ENCODE data around the gene SLC6A18. TPM values are rescaled to one million over a fixed set of nuclear protein-coding genes. Genes with fewer than 3 reads are reported as not detected.

SLC6A18 gene
- total and polyA plus RNA-seq, 2 of the 4 experiments (the other 2 are of a cell fraction): not detected

DNA sequence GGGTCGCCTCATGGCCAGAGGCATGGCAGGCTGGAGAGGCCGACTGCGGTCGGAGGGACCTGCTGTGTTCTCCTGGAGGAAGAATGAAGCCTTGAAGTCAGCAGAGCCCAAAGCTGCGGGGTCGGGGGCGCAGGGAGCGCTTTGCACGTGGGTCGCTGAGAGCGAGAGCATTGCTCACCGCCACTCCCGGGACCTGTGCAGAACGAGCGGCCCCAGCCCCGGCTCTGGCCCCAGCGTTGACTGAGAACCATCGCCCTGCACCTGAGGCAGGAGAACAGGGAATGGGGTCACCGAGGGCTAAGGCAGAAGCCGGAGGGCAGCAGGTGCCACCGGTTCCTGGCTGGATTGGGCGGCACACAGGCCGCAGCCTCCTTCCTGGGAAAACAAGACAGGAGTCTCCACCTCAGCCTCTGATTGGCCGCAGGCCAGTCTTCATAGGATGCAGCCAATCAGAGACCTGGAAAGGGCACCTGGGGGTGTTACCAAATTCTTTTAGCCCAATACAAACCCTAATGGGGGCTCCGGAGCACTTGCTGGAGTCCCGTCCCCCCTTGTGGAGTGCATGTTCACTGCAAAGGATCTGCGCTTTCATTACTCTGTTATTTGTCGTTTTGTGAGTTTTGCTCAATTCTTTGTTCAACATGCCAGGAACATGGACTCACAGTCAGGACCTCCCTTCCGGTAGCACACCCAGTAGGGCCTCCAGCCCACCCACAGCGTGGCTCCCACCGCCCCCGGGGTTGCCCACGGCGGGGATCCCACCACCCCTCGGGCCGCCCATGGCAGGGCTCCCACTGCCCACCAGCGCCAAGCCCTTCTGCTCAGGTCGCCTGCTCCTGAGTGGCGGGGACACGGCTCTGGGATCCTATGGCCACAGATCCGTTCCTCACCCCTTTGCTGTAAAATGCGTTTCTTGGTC is 48.4 kb upstream of the SLC6A18 start:
- no peak overlapping the region for H2AK5ac ChIP-seq (ENCODE audit: low read depth, low read length)
- no peak overlapping the region for H3K56ac ChIP-seq (ENCODE audit: extremely low read depth, insufficient read depth, low read length)
- peaks cover 8% of the 10 kb centered on the region; the same call in 1 of the 2 replicates for H3K27me3 ChIP-seq (ENCODE audit: control insufficient read depth, insufficient read depth, low read length)
- no peak overlapping the region for H4K5ac ChIP-seq (ENCODE audit: low read depth, low read length)
- no TSS peak for BruUV-seq (replicated peaks)
- H3K36me3 ChIP-seq (ENCODE audit: control insufficient read depth, insufficient read depth, low read length): no peaks in the 10 kb centered on the region
- no peaks in the 10 kb centered on the region for H3K79me1 ChIP-seq (ENCODE audit: low read depth in 1 of 2, low read length in 2 of 2)
- dilution Hi-C loops (cut with HindIII; ENCODE audit: low sequenced_read_pairs, unreplicated experiment): no loop called here
- no peak for DNase-seq
- H2AFZ ChIP-seq (replicated peaks; ENCODE audit: low read length, poor library complexity): no peak overlapping the region
- no peaks in the 10 kb centered on the region for H3K4me1 ChIP-seq (ENCODE audit: control insufficient read depth, insufficient read depth, low read length)
- no peak overlapping the region for H2BK5ac ChIP-seq (ENCODE audit: low read depth, low read length, poor library complexity, severe bottlenecking)
- H2BK20ac ChIP-seq (ENCODE audit: low read depth, low read length): no peak overlapping the region
- H3K27ac ChIP-seq (ENCODE audit: insufficient read depth, low read length): no peak overlapping the region
- H3K4ac ChIP-seq (ENCODE audit: low read depth, low read length): no peak overlapping the region
- POLR2A ChIA-PET (ENCODE audit: unreplicated experiment): no interaction called here
- no peak overlapping the region for H3K14ac ChIP-seq (replicated peaks; ENCODE audit: low read depth, low read length)
- H2AK9ac ChIP-seq (replicated peaks; ENCODE audit: low read depth, low read length, poor library complexity): no peak overlapping the region
- no peak overlapping the region for H3K4me3 ChIP-seq (ENCODE audit: insufficient read depth, low read depth, low read length)
- no peak overlapping the region for H4K8ac ChIP-seq (ENCODE audit: low read depth in 2 of 2, low read length in 2 of 2)
- no peak overlapping the region for H3K23ac ChIP-seq (ENCODE audit: low read depth, low read length)
- no peak overlapping the region for H2BK120ac ChIP-seq (ENCODE audit: low read depth, low read length)
- CTCF ChIA-PET: no interaction called here
- intact Hi-C loops (cut with micrococcal nuclease): no loop called here
- no peak overlapping the region for H3K18ac ChIP-seq (ENCODE audit: low read depth, low read length)
- H3K9me3 ChIP-seq (ENCODE audit: control insufficient read depth, insufficient read depth, low read length): peaks cover 2% of the 10 kb centered on the region; the same call in 1 of the 2 replicates
- no peaks in the 10 kb centered on the region for H3K9me1 ChIP-seq (ENCODE audit: insufficient read depth, low read length)
- H3K4me2 ChIP-seq (ENCODE audit: low read depth, low read length): no peak overlapping the region
- no peak for ATAC-seq (ENCODE audit: low read depth)
- no peak overlapping the region for H4K91ac ChIP-seq (ENCODE audit: insufficient read depth, low read depth, low read length)
- in situ Hi-C loops (cut with MboI; ENCODE audit: low sequenced_read_pairs): loop anchor here (10.0 kb wide), 1 partner anchor 242 kb away; no protein-coding TSS in a partner anchor
- 82% methylated on average over 24 of the region's 42 CpGs; no CpG with 5 or more reads in 1 of the 2 experiments for WGBS, 2 experiments (ENCODE audit: extremely low coverage in 2 of 2, insufficient read length in 1 of 2)
- no peaks in the 10 kb centered on the region for H4K20me1 ChIP-seq (ENCODE audit: insufficient read depth, low read length)
- H2BK15ac ChIP-seq (ENCODE audit: low read depth, low read length): no peak overlapping the region
- H3K9ac ChIP-seq (ENCODE audit: low read depth, low read length): no peak overlapping the region
- TF ChIP-seq MXI1 (IDR thresholded peaks at IDR 0.05; ENCODE audit: borderline replicate concordance, low read depth, low read length) (no peak), POLR2A (IDR thresholded peaks at IDR 0.05; ENCODE audit: low read depth, low read length) (no peak), CEBPB (IDR thresholded peaks at IDR 0.05; ENCODE audit: low read depth, low read length) (no peak), USF2 (IDR thresholded peaks at IDR 0.05; ENCODE audit: low read depth, low read length) (no peak), SMC3 (IDR thresholded peaks at IDR 0.05; ENCODE audit: low read depth, low read length) (no peak), CTCF (conservative IDR thresholded peaks at IDR 0.05; ENCODE audit: low read depth, low read length) (no peak), NFE2L2 (IDR thresholded peaks at IDR 0.05; ENCODE audit: low read depth, low read length) (no peak), RAD21 (IDR thresholded peaks at IDR 0.05; ENCODE audit: low read length) (no peak), RFX5 (IDR thresholded peaks at IDR 0.05; ENCODE audit: low read depth, low read length) (no peak), RCOR1 (IDR thresholded peaks at IDR 0.05; ENCODE audit: insufficient replicate concordance, low read length) (no peak), MAFK (IDR thresholded peaks at IDR 0.05; ENCODE audit: low read depth, low read length) (no peak), MAZ (IDR thresholded peaks at IDR 0.05; ENCODE audit: borderline replicate concordance, low read depth, low read length) (no peak), FOS (IDR thresholded peaks at IDR 0.05; ENCODE audit: low read depth, low read length) (no peak), CHD1 (IDR thresholded peaks at IDR 0.05; ENCODE audit: low read depth, low read length) (no peak)
- TF ChIP-seq, protein P1, sequence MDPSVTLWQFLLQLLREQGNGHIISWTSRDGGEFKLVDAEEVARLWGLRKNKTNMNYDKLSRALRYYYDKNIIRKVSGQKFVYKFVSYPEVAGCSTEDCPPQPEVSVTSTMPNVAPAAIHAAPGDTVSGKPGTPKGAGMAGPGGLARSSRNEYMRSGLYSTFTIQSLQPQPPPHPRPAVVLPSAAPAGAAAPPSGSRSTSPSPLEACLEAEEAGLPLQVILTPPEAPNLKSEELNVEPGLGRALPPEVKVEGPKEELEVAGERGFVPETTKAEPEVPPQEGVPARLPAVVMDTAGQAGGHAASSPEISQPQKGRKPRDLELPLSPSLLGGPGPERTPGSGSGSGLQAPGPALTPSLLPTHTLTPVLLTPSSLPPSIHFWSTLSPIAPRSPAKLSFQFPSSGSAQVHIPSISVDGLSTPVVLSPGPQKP (IDR thresholded peaks at IDR 0.05; ENCODE audit: borderline replicate concordance, low read depth, low read length): no peak
